ENCODE results near the gene STK38. TPM values are rescaled to one million over a fixed set of nuclear protein-coding genes. Genes with fewer than 3 reads are reported as not detected.
A peak's percentile ranks its signal among the peaks of the same experiment; 100 is the strongest.

STK38 gene
- total and polyA plus RNA-seq, 2 of the 13 experiments (the other 11 are each of a cell fraction or from before 2014, with no cell fraction given), result 10.3 to 20.7 TPM

DNA sequence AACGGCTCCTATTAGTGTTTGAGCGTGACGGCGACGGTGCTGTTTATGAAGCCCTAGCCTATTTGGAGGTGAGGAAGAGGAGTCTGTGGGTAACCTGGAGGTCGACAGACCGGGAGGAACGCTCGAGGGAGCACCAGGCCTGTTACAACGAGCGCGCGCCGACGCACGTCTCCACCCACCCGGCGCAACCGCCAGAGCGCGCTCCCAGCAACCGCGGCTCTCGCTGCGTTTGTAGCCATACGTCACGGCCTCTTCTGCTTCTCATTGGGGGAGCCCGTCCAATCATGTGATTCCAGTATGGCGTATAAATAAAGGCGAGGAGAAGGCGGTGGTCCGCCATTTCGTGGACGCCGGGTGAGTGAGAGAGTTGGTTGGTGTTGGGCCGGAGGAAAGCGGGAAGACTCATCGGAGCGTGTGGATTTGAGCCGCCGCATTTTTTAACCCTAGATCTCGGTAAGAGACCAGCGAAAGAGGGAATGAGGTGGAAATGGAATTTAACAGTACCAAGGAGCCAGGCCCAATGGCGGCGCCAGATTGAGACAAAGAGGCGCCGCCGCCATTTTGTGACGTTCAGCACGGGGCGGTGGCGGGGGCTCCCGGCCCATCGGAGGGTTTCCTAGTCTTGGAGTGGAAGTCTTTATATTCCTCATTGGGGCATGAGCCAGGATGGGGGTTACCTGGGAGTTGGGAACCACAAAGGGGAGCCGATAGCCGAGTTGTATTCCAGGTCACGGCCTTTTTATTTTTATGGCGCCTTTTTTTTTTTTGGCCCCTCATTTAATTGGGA is 46.9 kb upstream of the STK38 start, which contains the start of gene SRSF3 (continued):
- TF ChIP-seq, protein P1, sequence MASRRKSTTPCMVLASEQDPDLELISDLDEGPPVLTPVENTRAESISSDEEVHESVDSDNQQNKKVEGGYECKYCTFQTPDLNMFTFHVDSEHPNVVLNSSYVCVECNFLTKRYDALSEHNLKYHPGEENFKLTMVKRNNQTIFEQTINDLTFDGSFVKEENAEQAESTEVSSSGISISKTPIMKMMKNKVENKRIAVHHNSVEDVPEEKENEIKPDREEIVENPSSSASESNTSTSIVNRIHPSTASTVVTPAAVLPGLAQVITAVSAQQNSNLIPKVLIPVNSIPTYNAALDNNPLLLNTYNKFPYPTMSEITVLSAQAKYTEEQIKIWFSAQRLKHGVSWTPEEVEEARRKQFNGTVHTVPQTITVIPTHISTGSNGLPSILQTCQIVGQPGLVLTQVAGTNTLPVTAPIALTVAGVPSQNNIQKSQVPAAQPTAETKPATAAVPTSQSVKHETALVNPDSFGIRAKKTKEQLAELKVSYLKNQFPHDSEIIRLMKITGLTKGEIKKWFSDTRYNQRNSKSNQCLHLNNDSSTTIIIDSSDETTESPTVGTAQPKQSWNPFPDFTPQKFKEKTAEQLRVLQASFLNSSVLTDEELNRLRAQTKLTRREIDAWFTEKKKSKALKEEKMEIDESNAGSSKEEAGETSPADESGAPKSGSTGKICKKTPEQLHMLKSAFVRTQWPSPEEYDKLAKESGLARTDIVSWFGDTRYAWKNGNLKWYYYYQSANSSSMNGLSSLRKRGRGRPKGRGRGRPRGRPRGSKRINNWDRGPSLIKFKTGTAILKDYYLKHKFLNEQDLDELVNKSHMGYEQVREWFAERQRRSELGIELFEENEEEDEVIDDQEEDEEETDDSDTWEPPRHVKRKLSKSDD (CRISPR knock-in tag; IDR thresholded peaks at IDR 0.05; ENCODE audit: low read depth), result peak; percentile 93
- TF ChIP-seq CEBPB (IDR thresholded peaks at IDR 0.05; ENCODE audit: borderline replicate concordance, low read depth, low read length) (no peak), IRF2 (CRISPR knock-in tag; IDR thresholded peaks at IDR 0.05) (peak; percentile 75), ZSCAN20 (CRISPR knock-in tag; IDR thresholded peaks at IDR 0.05; ENCODE audit: borderline replicate concordance) (0 out of 2 replicates have a peak, but pooled peaks have one; percentile 25), ZBTB7A (CRISPR knock-in tag; IDR thresholded peaks at IDR 0.05) (no peak), DR1 (CRISPR knock-in tag; IDR thresholded peaks at IDR 0.05) (peak; percentile 99), ELF3 (CRISPR knock-in tag; IDR thresholded peaks at IDR 0.05) (peak; percentile 65), ZIK1 (CRISPR knock-in tag; IDR thresholded peaks at IDR 0.05; ENCODE audit: borderline replicate concordance, low read depth) (peak; percentile 93; the same call in 1 of the 2 replicates), PRPF4 (IDR thresholded peaks at IDR 0.05; ENCODE audit: low read depth, low read length, poor library complexity, severe bottlenecking) (no peak), ZFY (CRISPR knock-in tag; IDR thresholded peaks at IDR 0.05) (peak; percentile 91), TBX2 (CRISPR knock-in tag; IDR thresholded peaks at IDR 0.05; ENCODE audit: borderline replicate concordance) (0 out of 2 replicates have a peak, but pooled peaks have one; percentile 70), ZFP37 (CRISPR knock-in tag; IDR thresholded peaks at IDR 0.05; ENCODE audit: borderline replicate concordance) (peak; percentile 11; the same call in 1 of the 2 replicates)
- TF ChIP-seq, protein P2, sequence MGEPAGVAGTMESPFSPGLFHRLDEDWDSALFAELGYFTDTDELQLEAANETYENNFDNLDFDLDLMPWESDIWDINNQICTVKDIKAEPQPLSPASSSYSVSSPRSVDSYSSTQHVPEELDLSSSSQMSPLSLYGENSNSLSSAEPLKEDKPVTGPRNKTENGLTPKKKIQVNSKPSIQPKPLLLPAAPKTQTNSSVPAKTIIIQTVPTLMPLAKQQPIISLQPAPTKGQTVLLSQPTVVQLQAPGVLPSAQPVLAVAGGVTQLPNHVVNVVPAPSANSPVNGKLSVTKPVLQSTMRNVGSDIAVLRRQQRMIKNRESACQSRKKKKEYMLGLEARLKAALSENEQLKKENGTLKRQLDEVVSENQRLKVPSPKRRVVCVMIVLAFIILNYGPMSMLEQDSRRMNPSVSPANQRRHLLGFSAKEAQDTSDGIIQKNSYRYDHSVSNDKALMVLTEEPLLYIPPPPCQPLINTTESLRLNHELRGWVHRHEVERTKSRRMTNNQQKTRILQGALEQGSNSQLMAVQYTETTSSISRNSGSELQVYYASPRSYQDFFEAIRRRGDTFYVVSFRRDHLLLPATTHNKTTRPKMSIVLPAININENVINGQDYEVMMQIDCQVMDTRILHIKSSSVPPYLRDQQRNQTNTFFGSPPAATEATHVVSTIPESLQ (CRISPR knock-in tag; conservative IDR thresholded peaks at IDR 0.05), result peak; percentile 98
- TF ChIP-seq, protein P3, sequence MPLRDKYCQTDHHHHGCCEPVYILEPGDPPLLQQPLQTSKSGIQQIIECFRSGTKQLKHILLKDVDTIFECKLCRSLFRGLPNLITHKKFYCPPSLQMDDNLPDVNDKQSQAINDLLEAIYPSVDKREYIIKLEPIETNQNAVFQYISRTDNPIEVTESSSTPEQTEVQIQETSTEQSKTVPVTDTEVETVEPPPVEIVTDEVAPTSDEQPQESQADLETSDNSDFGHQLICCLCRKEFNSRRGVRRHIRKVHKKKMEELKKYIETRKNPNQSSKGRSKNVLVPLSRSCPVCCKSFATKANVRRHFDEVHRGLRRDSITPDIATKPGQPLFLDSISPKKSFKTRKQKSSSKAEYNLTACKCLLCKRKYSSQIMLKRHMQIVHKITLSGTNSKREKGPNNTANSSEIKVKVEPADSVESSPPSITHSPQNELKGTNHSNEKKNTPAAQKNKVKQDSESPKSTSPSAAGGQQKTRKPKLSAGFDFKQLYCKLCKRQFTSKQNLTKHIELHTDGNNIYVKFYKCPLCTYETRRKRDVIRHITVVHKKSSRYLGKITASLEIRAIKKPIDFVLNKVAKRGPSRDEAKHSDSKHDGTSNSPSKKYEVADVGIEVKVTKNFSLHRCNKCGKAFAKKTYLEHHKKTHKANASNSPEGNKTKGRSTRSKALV (CRISPR knock-in tag; IDR thresholded peaks at IDR 0.05), result peak; percentile 77
- TF ChIP-seq, protein P4, sequence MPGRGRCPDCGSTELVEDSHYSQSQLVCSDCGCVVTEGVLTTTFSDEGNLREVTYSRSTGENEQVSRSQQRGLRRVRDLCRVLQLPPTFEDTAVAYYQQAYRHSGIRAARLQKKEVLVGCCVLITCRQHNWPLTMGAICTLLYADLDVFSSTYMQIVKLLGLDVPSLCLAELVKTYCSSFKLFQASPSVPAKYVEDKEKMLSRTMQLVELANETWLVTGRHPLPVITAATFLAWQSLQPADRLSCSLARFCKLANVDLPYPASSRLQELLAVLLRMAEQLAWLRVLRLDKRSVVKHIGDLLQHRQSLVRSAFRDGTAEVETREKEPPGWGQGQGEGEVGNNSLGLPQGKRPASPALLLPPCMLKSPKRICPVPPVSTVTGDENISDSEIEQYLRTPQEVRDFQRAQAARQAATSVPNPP (CRISPR knock-in tag; IDR thresholded peaks at IDR 0.05), result peak; percentile 87
- TF ChIP-seq, protein P5, sequence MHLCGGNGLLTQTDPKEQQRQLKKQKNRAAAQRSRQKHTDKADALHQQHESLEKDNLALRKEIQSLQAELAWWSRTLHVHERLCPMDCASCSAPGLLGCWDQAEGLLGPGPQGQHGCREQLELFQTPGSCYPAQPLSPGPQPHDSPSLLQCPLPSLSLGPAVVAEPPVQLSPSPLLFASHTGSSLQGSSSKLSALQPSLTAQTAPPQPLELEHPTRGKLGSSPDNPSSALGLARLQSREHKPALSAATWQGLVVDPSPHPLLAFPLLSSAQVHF (CRISPR knock-in tag; IDR thresholded peaks at IDR 0.05), result peak; percentile 37; the same call in 1 of the 2 replicates
- TF ChIP-seq, protein P6, sequence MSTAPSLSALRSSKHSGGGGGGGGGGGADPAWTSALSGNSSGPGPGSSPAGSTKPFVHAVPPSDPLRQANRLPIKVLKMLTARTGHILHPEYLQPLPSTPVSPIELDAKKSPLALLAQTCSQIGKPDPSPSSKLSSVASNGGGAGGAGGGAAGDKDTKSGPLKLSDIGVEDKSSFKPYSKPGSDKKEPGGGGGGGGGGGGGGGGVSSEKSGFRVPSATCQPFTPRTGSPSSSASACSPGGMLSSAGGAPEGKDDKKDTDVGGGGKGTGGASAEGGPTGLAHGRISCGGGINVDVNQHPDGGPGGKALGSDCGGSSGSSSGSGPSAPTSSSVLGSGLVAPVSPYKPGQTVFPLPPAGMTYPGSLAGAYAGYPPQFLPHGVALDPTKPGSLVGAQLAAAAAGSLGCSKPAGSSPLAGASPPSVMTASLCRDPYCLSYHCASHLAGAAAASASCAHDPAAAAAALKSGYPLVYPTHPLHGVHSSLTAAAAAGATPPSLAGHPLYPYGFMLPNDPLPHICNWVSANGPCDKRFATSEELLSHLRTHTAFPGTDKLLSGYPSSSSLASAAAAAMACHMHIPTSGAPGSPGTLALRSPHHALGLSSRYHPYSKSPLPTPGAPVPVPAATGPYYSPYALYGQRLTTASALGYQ (CRISPR knock-in tag; IDR thresholded peaks at IDR 0.05), result no peak
